SKM-1 (cell line): ENCODE measurements around the gene RAD23B.

Source experiments
- DNase-seq: peaks from one replicate; lab custom pipeline; 2025; ENCODE audit not compliant: unreplicated experiment; lab: John Stamatoyannopoulos, UW

The RAD23B gene

GRCh38 chr9:107334103-107334776 is 51.2 kb downstream of the RAD23B start:
- DNase-seq: no peak

- DNase-seq: no peak
Observed at GRCh38 chr9:107335331-107335730, 52.3 kb downstream of the RAD23B start.

DNA sequence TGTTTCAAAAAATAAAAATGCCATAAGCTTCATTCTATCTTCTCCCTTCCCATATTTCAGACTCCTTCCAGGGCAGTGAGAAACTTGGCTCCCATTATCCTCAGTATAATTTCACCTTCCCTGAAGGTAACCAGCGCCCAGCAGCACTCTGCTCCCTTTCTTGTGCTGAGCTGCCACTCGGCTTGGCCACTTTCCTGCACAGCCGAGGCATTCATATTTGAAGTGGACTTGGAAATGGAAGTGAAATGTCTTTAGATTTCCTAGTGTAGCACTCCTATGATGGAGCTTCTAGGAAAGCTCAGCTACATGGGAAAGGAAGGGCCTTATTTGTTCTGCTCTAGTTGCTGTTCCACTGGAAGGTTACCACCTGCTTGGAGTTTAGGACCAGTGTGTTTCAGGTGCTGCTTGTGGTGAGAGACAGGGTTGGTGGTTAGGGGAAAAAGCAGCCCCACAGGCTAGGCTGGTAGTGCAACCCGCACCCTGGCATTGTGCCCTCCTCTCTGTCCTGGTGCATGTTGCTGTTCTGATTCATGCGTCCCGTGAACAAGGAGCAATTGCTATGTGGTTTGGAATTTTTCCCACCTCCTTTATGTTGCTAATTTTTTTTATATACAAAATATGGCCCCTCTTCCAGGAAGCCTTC is 53.8 kb downstream of the RAD23B start:
- no peak for DNase-seq

DNA sequence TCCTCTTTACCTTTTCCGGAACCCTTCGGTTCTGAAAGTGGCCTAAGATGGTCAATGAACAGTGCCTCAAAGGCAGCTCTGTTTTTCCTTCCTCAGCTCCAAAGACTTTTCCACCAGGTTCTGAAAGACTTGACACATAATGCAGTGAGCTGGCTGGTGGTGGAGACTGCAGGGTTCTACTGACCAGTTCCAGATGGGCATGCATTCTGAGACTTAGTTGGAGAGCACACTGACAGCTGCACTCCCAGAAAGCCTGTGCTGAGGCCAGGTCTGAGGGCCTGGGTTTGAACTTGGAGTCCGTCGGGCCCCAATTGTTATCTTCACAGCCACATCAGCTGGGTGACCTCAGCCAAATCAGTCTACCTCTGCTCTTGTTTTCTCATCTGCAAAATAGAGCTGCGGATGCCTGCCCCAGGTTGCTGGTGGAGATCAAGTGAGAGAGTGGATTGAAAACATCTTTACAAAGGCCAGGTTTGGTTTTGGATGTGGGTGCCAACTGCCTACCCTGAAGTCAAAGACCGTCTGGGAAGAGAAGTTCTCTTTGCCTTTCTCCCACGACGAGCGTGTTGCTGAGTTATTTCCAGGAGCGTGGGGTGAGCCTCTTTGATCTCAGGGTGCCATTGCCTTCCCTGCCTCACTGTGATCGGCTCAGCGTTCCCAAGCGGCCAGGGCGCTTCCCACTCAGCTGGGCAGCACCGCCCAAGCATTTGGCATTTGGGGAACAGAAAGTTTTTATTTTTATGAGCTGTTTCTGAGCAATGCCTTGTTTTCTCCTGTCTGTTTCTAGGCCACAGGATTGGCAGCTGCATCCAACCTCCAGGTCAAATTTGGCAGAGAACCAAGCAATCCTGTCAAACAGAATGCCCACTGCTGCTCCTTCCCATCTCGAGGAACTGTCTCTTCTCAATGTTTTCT is 54.9 kb downstream of the RAD23B start:
- DNase-seq: no peak

- no peak for DNase-seq
Observed at GRCh38 chr9:107338911-107339659, 56.0 kb downstream of the RAD23B start.

DNA sequence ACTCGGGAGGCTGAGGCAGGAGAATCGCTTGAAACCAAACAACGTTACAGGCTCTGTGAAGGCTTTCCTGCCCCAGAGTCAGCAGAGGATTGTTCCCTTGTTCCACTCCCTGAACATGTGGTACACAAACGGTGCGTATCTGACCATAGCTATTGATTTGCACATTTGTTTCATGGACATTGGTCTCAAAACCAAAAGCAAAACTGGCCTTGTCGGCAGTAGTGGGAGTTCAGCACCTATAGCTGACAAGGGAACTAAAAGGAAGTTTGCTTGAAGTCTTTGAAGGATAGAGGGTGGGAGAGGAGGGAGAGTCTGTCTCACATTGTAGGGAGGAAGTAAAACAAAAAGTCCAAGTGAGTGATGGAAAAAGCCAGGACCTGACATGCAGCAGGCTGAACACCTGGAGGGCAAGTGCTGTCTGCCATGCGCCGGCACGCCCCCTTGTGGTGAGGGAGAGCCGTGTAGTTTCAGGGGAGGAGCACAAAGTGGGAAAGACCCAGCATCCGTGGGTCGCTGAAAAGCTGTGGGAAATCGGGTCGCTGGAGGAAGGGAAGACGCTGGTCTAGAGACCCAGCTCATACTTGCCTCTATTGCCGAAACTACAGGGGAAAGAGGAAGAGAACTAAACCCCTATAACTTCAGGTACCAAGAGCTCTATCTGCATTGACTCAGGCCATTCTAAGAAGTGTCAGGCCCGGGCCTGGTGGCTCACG is 58.0 kb downstream of the RAD23B start:
- no peak for DNase-seq

DNA sequence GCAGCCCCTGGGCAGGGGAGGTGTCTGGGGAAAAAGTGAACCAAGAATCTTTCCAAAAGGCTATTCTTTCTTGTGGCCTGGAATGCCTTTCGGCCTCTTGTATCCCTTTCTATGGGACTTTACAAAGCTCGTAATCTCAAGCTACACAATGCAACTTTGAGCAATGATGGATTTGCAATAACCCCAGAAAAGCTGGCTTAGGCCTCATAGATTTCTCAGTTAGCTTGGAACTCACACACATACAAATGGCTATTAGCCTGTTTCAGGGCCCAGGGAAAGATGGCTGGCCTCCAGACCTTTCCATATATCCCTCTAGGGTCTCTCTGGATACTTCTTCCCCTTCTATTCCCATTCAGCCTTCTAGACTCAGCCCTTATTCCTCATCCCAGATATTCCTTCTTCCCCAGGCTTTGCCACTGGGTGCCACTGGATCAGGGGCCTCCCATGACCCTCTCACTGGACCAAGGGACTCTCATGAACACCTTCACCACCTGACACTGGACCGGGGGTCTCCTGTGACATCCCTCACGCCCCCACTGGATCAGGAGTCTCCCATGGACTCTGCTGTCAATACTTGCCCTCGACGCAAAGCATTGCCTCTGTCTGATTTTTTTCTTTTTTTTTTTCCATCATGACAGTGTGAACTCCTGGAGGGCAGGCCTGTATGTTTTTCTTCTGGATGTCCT is 59.5 kb downstream of the RAD23B start:
- DNase-seq: no peak

GRCh38 chr9:107345327-107345726 is 62.2 kb downstream of the RAD23B start:
- DNase-seq: no peak

DNA sequence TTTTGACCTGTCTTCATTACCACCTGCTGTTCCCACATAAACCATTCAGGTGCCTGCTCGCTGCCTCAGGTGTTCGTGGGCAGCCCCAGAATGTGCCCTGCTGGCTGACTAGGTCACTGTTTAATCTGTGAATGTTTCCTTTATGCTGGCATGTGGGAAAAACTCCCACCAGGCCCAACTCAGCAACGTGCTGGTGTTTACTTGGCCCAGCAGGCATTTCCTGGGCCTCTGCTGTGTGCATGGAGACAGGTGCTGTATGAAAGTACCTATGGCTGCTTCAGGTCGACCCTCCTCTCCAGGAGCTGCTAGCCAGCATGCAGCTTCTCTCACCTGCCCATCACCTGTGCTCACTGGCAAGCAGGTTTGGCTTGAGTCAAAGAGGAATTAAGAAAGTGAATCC is 65.8 kb downstream of the RAD23B start:
- no peak for DNase-seq

DNA sequence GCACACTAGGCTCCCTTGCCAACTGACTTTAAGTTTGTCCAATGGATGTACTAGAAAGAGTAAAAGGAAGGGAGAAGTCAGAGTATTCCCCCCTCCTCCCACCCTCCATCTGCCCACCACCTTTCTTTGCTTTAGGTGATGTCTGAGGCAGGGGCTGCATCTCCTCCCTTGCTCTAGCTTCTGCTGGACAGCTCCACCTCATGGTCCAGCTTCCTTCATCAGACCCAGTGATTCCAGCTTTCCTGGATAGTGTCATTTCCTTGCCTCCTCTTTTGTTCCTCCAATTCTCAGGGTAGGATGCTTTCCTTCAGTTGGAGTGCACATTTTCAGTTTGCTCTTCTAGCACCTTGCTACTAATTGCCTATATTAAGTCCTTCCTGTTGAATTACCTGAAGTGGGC is 67.4 kb downstream of the RAD23B start:
- no peak for DNase-seq

- no peak for DNase-seq
Observed at GRCh38 chr9:107351382-107352045, 68.4 kb downstream of the RAD23B start.

DNA sequence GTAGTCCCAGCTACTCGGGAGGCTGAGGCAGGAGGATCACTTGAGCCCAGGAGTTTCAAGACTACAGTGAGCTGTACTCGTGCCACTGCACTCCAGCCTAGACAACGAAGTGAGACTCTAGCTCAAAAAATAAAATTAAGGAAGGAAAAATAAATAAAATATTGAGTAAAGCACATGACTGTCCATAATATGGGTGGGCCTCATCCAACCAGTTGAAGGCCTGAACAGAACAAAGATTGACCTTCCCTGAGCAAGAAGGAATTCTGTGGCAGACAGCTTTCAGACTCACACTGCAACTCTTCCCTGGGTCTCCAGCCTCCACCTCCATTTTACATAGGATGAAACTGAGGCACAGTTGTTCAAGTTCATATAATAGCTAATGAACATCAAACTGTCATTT is 72.3 kb downstream of the RAD23B start:
- no peak for DNase-seq

- no peak for DNase-seq
Observed at GRCh38 chr9:107358986-107359385, 75.9 kb downstream of the RAD23B start.

DNA sequence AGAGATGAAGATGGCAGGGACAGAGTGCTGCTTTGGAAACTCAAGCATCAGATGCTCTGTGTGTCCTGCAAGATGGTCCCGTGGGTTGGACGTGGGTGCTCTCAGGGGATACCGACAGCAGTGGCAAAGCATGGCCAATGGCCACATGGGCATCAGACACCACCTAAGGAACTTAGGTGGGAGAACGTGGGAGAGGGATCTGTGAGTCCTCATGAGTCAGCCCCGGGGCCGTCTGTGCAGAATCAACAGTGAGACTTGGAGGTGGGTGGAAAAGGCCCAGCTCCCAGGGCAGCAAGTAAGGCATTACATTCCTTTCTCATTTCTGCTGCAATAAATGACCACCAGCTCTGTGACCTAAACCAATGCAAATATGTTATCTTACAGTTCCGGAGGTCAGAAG is 77.0 kb downstream of the RAD23B start:
- no peak for DNase-seq

DNA sequence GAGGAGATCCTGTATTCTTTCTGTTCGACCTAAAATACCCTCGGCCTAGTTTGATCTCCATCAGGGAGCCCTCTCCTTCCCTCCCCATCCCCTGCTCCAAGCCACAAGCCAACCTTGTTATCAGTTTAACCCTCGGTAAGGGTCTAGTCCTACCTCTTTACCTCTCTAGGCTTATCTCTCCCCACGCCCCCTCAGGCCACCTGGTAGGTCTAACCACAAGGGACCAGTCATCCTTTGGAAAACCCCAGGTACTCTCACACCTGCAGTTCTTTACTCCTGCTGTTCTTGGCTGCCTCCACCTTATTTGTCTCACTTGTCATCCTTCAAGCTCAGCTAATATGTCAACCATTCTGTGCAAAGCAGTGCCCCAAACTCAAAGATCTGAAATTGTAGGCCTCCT is 78.7 kb downstream of the RAD23B start:
- no peak for DNase-seq

DNA sequence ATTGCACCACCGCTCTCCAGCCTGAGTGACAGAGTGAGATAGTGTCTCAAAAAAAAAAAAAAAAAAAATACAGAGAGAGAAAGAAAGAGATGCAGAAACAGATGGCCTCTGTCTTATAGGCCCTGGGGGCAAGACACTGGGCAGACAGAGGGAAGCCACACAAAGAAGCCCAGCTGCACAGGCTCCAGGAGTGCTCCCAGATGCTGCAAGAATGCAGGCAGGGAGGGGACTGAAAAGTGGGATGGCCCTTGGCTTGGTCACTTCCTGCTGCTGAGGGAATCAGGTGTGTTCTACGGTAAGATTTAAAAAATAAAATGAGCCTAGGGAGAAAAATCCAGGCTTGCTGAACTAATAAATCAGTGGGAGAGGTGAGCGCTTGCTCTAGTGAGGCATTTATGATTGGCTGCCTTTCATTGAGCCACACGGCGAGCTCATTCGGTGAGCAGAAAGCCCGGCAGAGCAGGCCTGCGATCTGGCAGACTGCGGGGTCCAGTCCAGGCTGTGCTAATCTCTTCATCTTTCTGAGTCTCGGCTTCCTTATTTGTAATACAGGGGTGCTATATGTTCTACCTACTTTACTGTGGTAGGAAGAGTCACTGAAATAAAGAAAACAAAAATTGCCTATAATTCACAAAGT is 80.6 kb downstream of the RAD23B start:
- no peak for DNase-seq

DNA sequence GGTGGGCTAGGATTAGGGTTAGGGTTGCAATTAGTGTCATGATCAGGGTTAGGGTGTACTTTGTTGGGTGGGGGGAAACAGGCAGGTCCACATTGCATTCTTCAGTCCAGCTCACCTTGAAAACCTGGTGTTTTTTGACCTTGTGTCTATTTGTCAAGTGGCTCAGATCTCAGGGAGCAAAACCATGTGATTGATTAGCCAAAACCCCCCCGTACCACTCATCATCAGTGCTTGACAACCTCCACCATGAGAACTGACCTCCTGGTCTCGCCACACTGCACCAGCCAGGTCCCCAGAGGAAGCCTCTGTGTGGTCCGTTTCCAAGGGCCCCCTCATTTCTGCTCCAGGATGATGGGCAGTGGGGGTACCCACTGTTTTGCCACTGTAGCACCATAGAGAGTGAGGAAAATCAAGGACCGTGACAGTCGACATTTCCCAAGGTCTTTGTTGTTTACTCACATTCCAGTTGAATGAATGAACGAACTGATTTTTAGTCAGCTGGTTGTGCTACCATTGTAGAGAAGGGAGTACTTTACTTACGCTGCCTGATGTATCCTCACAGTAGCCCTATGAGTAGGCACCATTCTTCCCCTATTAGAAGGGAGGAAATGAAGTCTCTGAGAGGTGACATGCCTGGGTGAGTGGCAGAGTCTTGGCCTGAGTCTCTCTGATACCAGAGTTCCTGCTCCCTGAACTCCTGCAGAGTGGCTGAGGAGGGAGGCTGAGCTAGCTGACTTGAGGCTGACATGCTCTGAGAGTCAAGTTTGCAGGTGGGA is 84.8 kb downstream of the RAD23B start:
- no peak for DNase-seq

GRCh38 chr9:107368696-107369095 is 85.6 kb downstream of the RAD23B start:
- DNase-seq: no peak
